Panc1 (cell line): ENCODE data around the gene UNC80.

Experiments
- CTCF ChIP-seq: fragments of 450-650 bp; IDR thresholded peaks from 2 replicates; pipeline ENCODE4 v1.5.1; 2017; ENCODE audit warnings: mild to moderate bottlenecking
- POLR2AphosphoS5 ChIP-seq: IDR thresholded peaks from 2 replicates; pipeline ENCODE4 v1.6.1; 2012; ENCODE audit warnings: mild to moderate bottlenecking, low read depth, low read length, moderate library complexity

GRCh38 chr2:209969692-209970091 is 198.1 kb downstream of the UNC80 start:
- TF ChIP-seq CTCF = no peak
- TF ChIP-seq POLR2AphosphoS5 = no peak
